GM21367 (cell line): ENCODE results near the gene UBE2J2.

Source experiments
- ATAC-seq: cut with Tn5 transposase; IDR thresholded peaks from one replicate; pipeline ENCODE4 v1.9.1; 2021; ENCODE audit not compliant: unreplicated experiment

Gene UBE2J2

GRCh38 chr1:1309251-1310108 is 35.8 kb upstream of the UBE2J2 start:
- ATAC-seq, result no peak

GRCh38 chr1:1308756-1309250 is 35.1 kb upstream of the UBE2J2 start:
- no peak for ATAC-seq

- ATAC-seq, result peak; percentile 43
These were observed 34.5 kb upstream of the UBE2J2 start, which contains the start of the genes ACAP3 and PUSL1 for GRCh38 chr1:1307923-1308755. Gene ACAP3, minus strand, starts transcription at chr1:1307930. Its CDS starts 115 bp downstream, at chr1:1307815. Gene PUSL1, plus strand, starts transcription at chr1:1308597. Its CDS starts 47 bp downstream, at chr1:1308644.

GRCh38 chr1:1307261-1307922 is 33.7 kb upstream of the UBE2J2 start:
- ATAC-seq, result no peak

GRCh38 chr1:1306661-1307260 is 33.1 kb upstream of the UBE2J2 start:
- no peak for ATAC-seq

- ATAC-seq, result no peak
These were observed 32.5 kb upstream of the UBE2J2 start for GRCh38 chr1:1306070-1306660.

- no peak for ATAC-seq
These were observed 31.8 kb upstream of the UBE2J2 start for GRCh38 chr1:1305300-1306069.

- no peak for ATAC-seq
These were observed 31.0 kb upstream of the UBE2J2 start for GRCh38 chr1:1304331-1305299.

GRCh38 chr1:1303736-1304135 is 30.1 kb upstream of the UBE2J2 start:
- no peak for ATAC-seq

GRCh38 chr1:1302951-1303509 is 29.4 kb upstream of the UBE2J2 start:
- ATAC-seq, result no peak

GRCh38 chr1:1302006-1302430 is 28.4 kb upstream of the UBE2J2 start:
- ATAC-seq, result no peak

GRCh38 chr1:1300352-1300739 is 26.7 kb upstream of the UBE2J2 start:
- no peak for ATAC-seq

- no peak for ATAC-seq
These were observed 26.2 kb upstream of the UBE2J2 start for GRCh38 chr1:1299686-1300351.

GRCh38 chr1:1298861-1299685 is 25.4 kb upstream of the UBE2J2 start:
- ATAC-seq, result no peak

GRCh38 chr1:1297802-1298424 is 24.3 kb upstream of the UBE2J2 start:
- ATAC-seq, result no peak
